K562 (cell line): Measurements from ENCODE around the gene TMOD2. TPM values are rescaled to one million over a fixed set of nuclear protein-coding genes. Genes with fewer than 3 reads are reported as not detected.

Source experiments
- ATAC-seq: fragments of 200-7000 bp; cut with Tn5 transposase; 3 replicates; pipeline ENCODE4 v1.9.1; 2020; ENCODE audit warnings: moderate library complexity
- BruUV-seq: library from RNA; stranded (reverse); fragments of 400-500 nt; replicated peaks from 2 replicates; lab custom pipeline; 2021; lab: Mats Ljungman, UMichigan
- CTCF ChIA-PET: fragments of 300-600 bp; formaldehyde crosslinking; extraction: SDS; loops from one replicate; lab custom pipeline; 2021; ENCODE audit warnings: low intra/inter-chr PET ratio; lab: Yijun Ruan, JAX
- POLR2A ChIA-PET: fragments of 300-600, 350-650 bp; sonication (Branson Sonifier 250); formaldehyde crosslinking; extraction: SDS; loops from one replicate; lab custom pipeline; 2021; ENCODE audit warnings: antibody characterized with exemption, inconsistent platforms; lab: Yijun Ruan, JAX
- DNase-seq, 4 experiments: peaks; one replicate each; pipeline versions ENCODE4 v3.0.0 to v3.0.0-alpha.2; 2011 to 2018; ENCODE audit warnings: low spot score in 3 of 4, mixed read lengths in 3 of 4; ENCODE audit errors: extremely low read depth in 1 of 4
- FAIRE-seq: peaks from 2 replicates; lab custom pipeline; 2011; peaks lifted over from hg19 to GRCh38; lab: Jason Lieb, UNC
- H2AFZ ChIP-seq: 2 replicates; pipeline ENCODE4 v1.6.0; 2011; ENCODE audit warnings: low read depth, low read length, control low read depth, inconsistent platforms
- H3K27ac ChIP-seq: fragments of 200-600 bp; 3 replicates; pipeline ENCODE4 v1.8.0; 2011; ENCODE audit warnings: low read depth, mild to moderate bottlenecking, control low read depth, inconsistent platforms, low read length, moderate library complexity, mixed read lengths; ENCODE audit errors: extremely low read depth
- H3K27me3 ChIP-seq, 2 experiments: fragments of 300-600 bp in 1 of 2; 2 replicates in 1 of 2; 3 replicates in 1 of 2; pipeline versions ENCODE4 v1.6.0 to v1.8.0; 2011; ENCODE audit warnings: inconsistent platforms in 2 of 2, low read length in 2 of 2, mild to moderate bottlenecking in 1 of 2, mixed read lengths in 1 of 2, moderate library complexity in 1 of 2; ENCODE audit not compliant: control insufficient read depth in 2 of 2, insufficient read depth in 2 of 2
- H3K36me3 ChIP-seq: fragments of 300-600 bp; 3 replicates; pipeline ENCODE4 v1.8.0; 2011; ENCODE audit warnings: mild to moderate bottlenecking, low read length, inconsistent platforms; ENCODE audit not compliant: control insufficient read depth, insufficient read depth
- H3K4me1 ChIP-seq, 2 experiments: fragments of 200-600 bp in 1 of 2; replicated peaks in 1 of 2; 2 replicates in 1 of 2; 3 replicates in 1 of 2; pipeline versions ENCODE4 v1.5.1 to v1.8.0; 2011; ENCODE audit warnings: inconsistent platforms in 2 of 2, low read length in 2 of 2, mild to moderate bottlenecking in 1 of 2, mixed read lengths in 1 of 2, moderate library complexity in 1 of 2; ENCODE audit not compliant: control insufficient read depth in 2 of 2, insufficient read depth in 2 of 2
- H3K4me2 ChIP-seq: 2 replicates; pipeline ENCODE4 v1.6.1; 2011; ENCODE audit warnings: low read length, control low read depth, inconsistent platforms, mixed read lengths; ENCODE audit not compliant: insufficient read depth
- H3K4me3 ChIP-seq: fragments of 200-600 bp; sonication (generic), shearing (Covaris generic); 2 replicates; pipeline ENCODE4 v1.5.1; 2016; ENCODE audit warnings: control low read depth, inconsistent platforms
- H3K79me2 ChIP-seq: fragments of 200-600 bp; 3 replicates; pipeline ENCODE4 v1.8.0; 2011; ENCODE audit warnings: low read length, inconsistent platforms; ENCODE audit not compliant: control insufficient read depth, insufficient read depth
- H3K9ac ChIP-seq, 2 experiments: 2 replicates each; pipeline versions ENCODE4 v1.6.0 to v1.6.1; 2011; ENCODE audit warnings: low read depth in 2 of 2, low read length in 2 of 2, control low read depth in 1 of 2, inconsistent platforms in 1 of 2, mild to moderate bottlenecking in 1 of 2, mixed read lengths in 1 of 2; ENCODE audit not compliant: insufficient read depth in 1 of 2
- H3K9me1 ChIP-seq: one replicate; pipeline ENCODE4 v1.6.0; 2011; ENCODE audit warnings: inconsistent platforms, mild to moderate bottlenecking, low read length, moderate library complexity; ENCODE audit not compliant: control insufficient read depth, insufficient read depth
- H3K9me3 ChIP-seq: replicated peaks from 2 replicates; pipeline ENCODE4 v1.5.1; 2011; ENCODE audit warnings: low read depth, low read length, inconsistent platforms; ENCODE audit not compliant: control insufficient read depth, insufficient read depth
- H4K20me1 ChIP-seq: replicated peaks from 2 replicates; pipeline ENCODE4 v1.6.1; 2011; ENCODE audit warnings: low read length, inconsistent platforms, mixed read lengths; ENCODE audit not compliant: control insufficient read depth, insufficient read depth
- CAMTA2 ChIP-seq: fragments of 250-450 bp; sonication (Bioruptor Pico); conservative IDR thresholded peaks from 2 replicates; pipeline ENCODE4 v1.5.1; 2022
- KAT7 ChIP-seq: sonication (generic); formaldehyde crosslinking; IDR thresholded peaks from 2 replicates; pipeline ENCODE4 v1.8.0; 2022; ENCODE audit warnings: missing genetic modification reagents, mild to moderate bottlenecking, borderline replicate concordance
- KDM1A ChIP-seq, 2 experiments: fragments of 450-650 bp; IDR thresholded peaks; 2 replicates each; pipeline ENCODE4 v1.6.1; 2016; ENCODE audit warnings: mild to moderate bottlenecking in 2 of 2
- MLLT1 ChIP-seq, 2 experiments: fragments of 450-650 bp; IDR thresholded peaks; 2 replicates each; pipeline ENCODE4 v1.6.1; 2016
- SMARCA4 ChIP-seq: fragments of 450-650 bp; IDR thresholded peaks from 2 replicates; pipeline ENCODE4 v1.6.1; 2016
- UBTF ChIP-seq, 2 experiments: IDR thresholded peaks; 2 replicates each; pipeline ENCODE4 v1.6.1; 2012; ENCODE audit warnings: improper control_type of control experiment in 2 of 2, low read depth in 2 of 2, low read length in 2 of 2, borderline replicate concordance in 1 of 2
- ZBTB40 ChIP-seq, 2 experiments: fragments of 450-650 bp in 1 of 2; sonication (generic) in 1 of 2; formaldehyde crosslinking in 1 of 2; IDR thresholded peaks; 2 replicates each; pipeline versions ENCODE4 v1.7.1 to v1.9.0; 2016 to 2022; ENCODE audit warnings: inconsistent platforms in 1 of 2, mild to moderate bottlenecking in 1 of 2, missing genetic modification reagents in 1 of 2
- WGBS: fragments of 100-300 bp; shearing (Covaris generic); methylation state at CpG from one replicate; pipeline ENCODE4 v1.1.6; 2016; ENCODE audit warnings: low coverage, mixed read lengths; ENCODE audit not compliant: insufficient coverage; ENCODE audit errors: missing lambda C conversion rate; 5-methylcytosine and 5-hydroxymethylcytosine counted together
- in situ Hi-C: fragments of 300-500 bp; cut with MboI; formaldehyde crosslinking; loops from 4 replicates; pipeline ENCODE4 v1.15.0; 2018; ENCODE audit warnings: inconsistent platforms, mixed read lengths
- intact Hi-C: fragments of 100-400 bp; cut with micrococcal nuclease; formaldehyde crosslinking; loops from 2 replicates; pipeline ENCODE4 v1.14.2; 2022
- polyA plus RNA-seq, 8 experiments: library from polyadenylated mRNA; depleted of rRNA in 4 of 8; stranded (reverse) in 5 of 8; unstranded in 3 of 8; fragments of >200 nt; fragmentation: Nextera tagmentation in 2 of 8; fragmentation: Illumina TruSeq in 1 of 8; extraction: Ambion mirVana in 2 of 8; extraction: Trizol in 1 of 8; gene quantifications; 2 replicates each; pipeline versions ENCODE4 v1.2.1 to v1.2.3, GENCODE V29; 2011 to 2014; ENCODE audit warnings: inconsistent platforms in 1 of 8, missing spikeins in 1 of 8
- total RNA-seq, 7 experiments: library from RNA; depleted of rRNA in 6 of 7; stranded (reverse); fragments of >200 nt in 6 of 7; fragmentation: Illumina TruSeq in 2 of 7; extraction: Trizol in 2 of 7; gene quantifications; 2 replicates each; pipeline versions ENCODE4 v1.2.1 to v1.2.3, GENCODE V29; 2011 to 2021; ENCODE audit warnings: low replicate concordance in 1 of 7

TMOD2 gene
- total and polyA plus RNA-seq, 9 of the 15 experiments (the other 6 are each of a cell fraction or from before 2014, with no cell fraction given), result 0.49 to 3.8 (median 3.0) TPM

- Histone ChIP-seq H3K4me2 (peak overlapping the region; percentile 95), H3K4me1 (peaks cover 16 to 17% of the 10 kb centered on the region in 2 experiments; a peak in 4 of 5 replicates), H3K79me2 (peaks cover 57% of the 10 kb centered on the region), H4K20me1 (no peaks in the 10 kb centered on the region; the same call in 1 of the 2 replicates), H2AFZ (peak overlapping the region; percentile 95), H3K4me3 (peak overlapping the region; percentile 91), H3K9ac (peak overlapping the region; percentile 85 to 92), H3K27ac (peak overlapping the region; percentile 87), H3K9me1 (no peaks in the 10 kb centered on the region), H3K36me3 (peaks cover 7% of the 10 kb centered on the region; the same call in 2 of the 3 replicates), H3K27me3 (no peaks in the 10 kb centered on the region), H3K9me3 (no peaks in the 10 kb centered on the region)
- no TSS peak for BruUV-seq
- ChIA-PET CTCF (no interaction called here), POLR2A (interaction anchor here (1.2 to 3.2 kb wide), 4 partner anchors 9 to 22 kb away, joined by 3 to 18 read pairs (median 10); no protein-coding TSS in a partner anchor)
- in situ Hi-C loops, result no loop called here
- FAIRE-seq (no peak), ATAC-seq (no peak), DNase-seq (no peak)
- WGBS, result 0% methylated on average over 8 of the region's 8 CpGs
- intact Hi-C loops, result no loop called here
- no peak for TF ChIP-seq KDM1A (IDR thresholded peaks at IDR 0.05)
- peak; percentile 24; the same call in 1 of the 2 replicates for TF ChIP-seq SMARCA4
- no peak for TF ChIP-seq KAT7 (CRISPR knock-in tag)
- 0 out of 2 replicates have a peak, but pooled peaks have one; percentile 20 for TF ChIP-seq ZBTB40 (IDR thresholded peaks at IDR 0.05)
- no peak for TF ChIP-seq ZBTB40 (CRISPR knock-in tag; IDR thresholded peaks at IDR 0.05)
- 0 out of 4 replicates have a peak, but pooled peaks of 1 of the 2 experiments have one; percentile 40 for TF ChIP-seq MLLT1 (IDR thresholded peaks at IDR 0.05)
- peak in 1 of 2 experiments; percentile 11; a peak in 1 of 4 replicates for TF ChIP-seq UBTF (IDR thresholded peaks at IDR 0.05; ENCODE audit: borderline replicate concordance in 1 of 2, low read depth in 2 of 2, low read length in 2 of 2)
- no peak for TF ChIP-seq CAMTA2 (CRISPR knock-in tag)
These were observed 78.9 kb downstream of the TMOD2 start for GRCh38 chr15:51830276-51830806.
